HG03469 (cell line): ENCODE measurements around the gene TBC1D9.

Experiments used
- ATAC-seq: cut with Tn5 transposase; IDR thresholded peaks from one replicate; pipeline ENCODE4 v1.9.1; 2021; ENCODE audit warnings: mild to moderate bottlenecking, moderate library complexity, moderate number of reproducible peaks; ENCODE audit not compliant: unreplicated experiment

The TBC1D9 gene

GRCh38 chr4:140726776-140727500, 29.2 kb downstream of the TBC1D9 start:
- no peak for ATAC-seq

GRCh38 chr4:140725556-140725955, 30.6 kb downstream of the TBC1D9 start:
- no peak for ATAC-seq

- no peak for ATAC-seq
These were observed 31.4 kb downstream of the TBC1D9 start for GRCh38 chr4:140724760-140725159.

- ATAC-seq = peak; percentile 38
These were observed 35.5 kb downstream of the TBC1D9 start for GRCh38 chr4:140720387-140721304.

GRCh38 chr4:140719686-140720085, 36.5 kb downstream of the TBC1D9 start:
- ATAC-seq = peak; percentile 40

GRCh38 chr4:140719022-140719421, 37.2 kb downstream of the TBC1D9 start:
- ATAC-seq = no peak

- ATAC-seq = no peak
These were observed 37.8 kb downstream of the TBC1D9 start for GRCh38 chr4:140718241-140718952.

- no peak for ATAC-seq
These were observed 38.9 kb downstream of the TBC1D9 start for GRCh38 chr4:140717313-140717712.

GRCh38 chr4:140715119-140715518, 41.1 kb downstream of the TBC1D9 start:
- no peak for ATAC-seq

- no peak for ATAC-seq
These were observed 44.3 kb downstream of the TBC1D9 start for GRCh38 chr4:140711910-140712309.

- no peak for ATAC-seq
These were observed 45.1 kb downstream of the TBC1D9 start for GRCh38 chr4:140710908-140711622.

- ATAC-seq = no peak
These were observed 48.9 kb downstream of the TBC1D9 start for GRCh38 chr4:140707325-140707724.

GRCh38 chr4:140706665-140707064, 49.5 kb downstream of the TBC1D9 start:
- no peak for ATAC-seq

- ATAC-seq = no peak
These were observed 49.9 kb downstream of the TBC1D9 start for GRCh38 chr4:140706276-140706625.

- ATAC-seq = no peak
These were observed 50.4 kb downstream of the TBC1D9 start for GRCh38 chr4:140705625-140706275.

GRCh38 chr4:140704964-140705363, 51.2 kb downstream of the TBC1D9 start:
- no peak for ATAC-seq

- ATAC-seq = no peak
These were observed 51.7 kb downstream of the TBC1D9 start for GRCh38 chr4:140704392-140704960.

- ATAC-seq = no peak
These were observed 52.7 kb downstream of the TBC1D9 start for GRCh38 chr4:140703463-140703862.

GRCh38 chr4:140702096-140702757, 54.0 kb downstream of the TBC1D9 start:
- no peak for ATAC-seq
